ENCODE results near the gene PEX5L. TPM values are rescaled to one million over a fixed set of nuclear protein-coding genes. Genes with fewer than 3 reads are reported as not detected.

Gene PEX5L
- total RNA-seq, 1 experiment from 2014 or later, result 3.2 TPM

DNA sequence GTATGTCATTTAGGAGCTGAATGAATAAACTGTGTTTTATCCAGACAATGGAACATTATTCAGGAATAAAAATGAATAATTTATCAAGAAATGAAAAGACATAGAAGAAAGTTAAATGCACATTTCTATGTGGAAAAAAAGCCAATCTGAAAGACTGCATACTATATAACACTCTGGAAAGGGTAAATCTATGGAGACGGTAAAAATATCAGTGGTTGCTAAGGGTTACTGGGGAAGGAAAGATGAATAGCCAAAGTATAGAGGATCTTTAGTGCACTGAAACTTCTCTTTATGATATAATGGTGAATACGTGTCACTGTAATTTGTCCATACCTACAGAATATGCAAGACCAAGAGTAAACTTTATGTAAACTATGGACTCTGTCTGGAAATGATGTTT lies 46.0 kb upstream of the PEX5L start:
- Mint-ChIP-seq H3K36me3 (no peaks in the 10 kb centered on the region), H3K4me1 (peaks cover 14% of the 10 kb centered on the region), H3K27me3 (ENCODE audit: low read depth) (no peaks in the 10 kb centered on the region), H3K4me3 (no peak overlapping the region), H3K9me3 (peaks cover 5% of the 10 kb centered on the region), H3K27ac (no peak overlapping the region)
- TF ChIP-seq, protein P1, sequence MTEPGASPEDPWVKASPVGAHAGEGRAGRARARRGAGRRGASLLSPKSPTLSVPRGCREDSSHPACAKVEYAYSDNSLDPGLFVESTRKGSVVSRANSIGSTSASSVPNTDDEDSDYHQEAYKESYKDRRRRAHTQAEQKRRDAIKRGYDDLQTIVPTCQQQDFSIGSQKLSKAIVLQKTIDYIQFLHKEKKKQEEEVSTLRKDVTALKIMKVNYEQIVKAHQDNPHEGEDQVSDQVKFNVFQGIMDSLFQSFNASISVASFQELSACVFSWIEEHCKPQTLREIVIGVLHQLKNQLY (CRISPR knock-in tag; IDR thresholded peaks at IDR 0.05), result no peak
- TF ChIP-seq TP53 (CRISPR knock-in tag; IDR thresholded peaks at IDR 0.05) (no peak), NFYB (CRISPR knock-in tag; conservative IDR thresholded peaks at IDR 0.05; ENCODE audit: low read depth) (no peak), NR3C1 (CRISPR knock-in tag; conservative IDR thresholded peaks at IDR 0.05; ENCODE audit: low read depth) (no peak), TEAD1 (CRISPR knock-in tag; IDR thresholded peaks at IDR 0.05) (no peak), JAZF1 (CRISPR knock-in tag; IDR thresholded peaks at IDR 0.05) (no peak), MYBL2 (CRISPR knock-in tag; IDR thresholded peaks at IDR 0.05) (no peak), FOXK1 (CRISPR knock-in tag; IDR thresholded peaks at IDR 0.05) (no peak), PRRX2 (CRISPR knock-in tag; IDR thresholded peaks at IDR 0.05) (no peak), NR2C2 (CRISPR knock-in tag; IDR thresholded peaks at IDR 0.05) (no peak)
- TF ChIP-seq, protein P2, sequence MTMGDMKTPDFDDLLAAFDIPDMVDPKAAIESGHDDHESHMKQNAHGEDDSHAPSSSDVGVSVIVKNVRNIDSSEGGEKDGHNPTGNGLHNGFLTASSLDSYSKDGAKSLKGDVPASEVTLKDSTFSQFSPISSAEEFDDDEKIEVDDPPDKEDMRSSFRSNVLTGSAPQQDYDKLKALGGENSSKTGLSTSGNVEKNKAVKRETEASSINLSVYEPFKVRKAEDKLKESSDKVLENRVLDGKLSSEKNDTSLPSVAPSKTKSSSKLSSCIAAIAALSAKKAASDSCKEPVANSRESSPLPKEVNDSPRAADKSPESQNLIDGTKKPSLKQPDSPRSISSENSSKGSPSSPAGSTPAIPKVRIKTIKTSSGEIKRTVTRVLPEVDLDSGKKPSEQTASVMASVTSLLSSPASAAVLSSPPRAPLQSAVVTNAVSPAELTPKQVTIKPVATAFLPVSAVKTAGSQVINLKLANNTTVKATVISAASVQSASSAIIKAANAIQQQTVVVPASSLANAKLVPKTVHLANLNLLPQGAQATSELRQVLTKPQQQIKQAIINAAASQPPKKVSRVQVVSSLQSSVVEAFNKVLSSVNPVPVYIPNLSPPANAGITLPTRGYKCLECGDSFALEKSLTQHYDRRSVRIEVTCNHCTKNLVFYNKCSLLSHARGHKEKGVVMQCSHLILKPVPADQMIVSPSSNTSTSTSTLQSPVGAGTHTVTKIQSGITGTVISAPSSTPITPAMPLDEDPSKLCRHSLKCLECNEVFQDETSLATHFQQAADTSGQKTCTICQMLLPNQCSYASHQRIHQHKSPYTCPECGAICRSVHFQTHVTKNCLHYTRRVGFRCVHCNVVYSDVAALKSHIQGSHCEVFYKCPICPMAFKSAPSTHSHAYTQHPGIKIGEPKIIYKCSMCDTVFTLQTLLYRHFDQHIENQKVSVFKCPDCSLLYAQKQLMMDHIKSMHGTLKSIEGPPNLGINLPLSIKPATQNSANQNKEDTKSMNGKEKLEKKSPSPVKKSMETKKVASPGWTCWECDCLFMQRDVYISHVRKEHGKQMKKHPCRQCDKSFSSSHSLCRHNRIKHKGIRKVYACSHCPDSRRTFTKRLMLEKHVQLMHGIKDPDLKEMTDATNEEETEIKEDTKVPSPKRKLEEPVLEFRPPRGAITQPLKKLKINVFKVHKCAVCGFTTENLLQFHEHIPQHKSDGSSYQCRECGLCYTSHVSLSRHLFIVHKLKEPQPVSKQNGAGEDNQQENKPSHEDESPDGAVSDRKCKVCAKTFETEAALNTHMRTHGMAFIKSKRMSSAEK (CRISPR knock-in tag; IDR thresholded peaks at IDR 0.05; ENCODE audit: borderline replicate concordance), result no peak
- TF ChIP-seq, protein P3, sequence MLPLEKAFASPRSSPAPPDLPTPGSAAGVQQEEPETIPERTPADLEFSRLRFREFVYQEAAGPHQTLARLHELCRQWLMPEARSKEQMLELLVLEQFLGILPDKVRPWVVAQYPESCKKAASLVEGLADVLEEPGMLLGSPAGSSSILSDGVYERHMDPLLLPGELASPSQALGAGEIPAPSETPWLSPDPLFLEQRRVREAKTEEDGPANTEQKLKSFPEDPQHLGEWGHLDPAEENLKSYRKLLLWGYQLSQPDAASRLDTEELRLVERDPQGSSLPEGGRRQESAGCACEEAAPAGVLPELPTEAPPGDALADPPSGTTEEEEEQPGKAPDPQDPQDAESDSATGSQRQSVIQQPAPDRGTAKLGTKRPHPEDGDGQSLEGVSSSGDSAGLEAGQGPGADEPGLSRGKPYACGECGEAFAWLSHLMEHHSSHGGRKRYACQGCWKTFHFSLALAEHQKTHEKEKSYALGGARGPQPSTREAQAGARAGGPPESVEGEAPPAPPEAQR (CRISPR knock-in tag; IDR thresholded peaks at IDR 0.05), result no peak
- TF ChIP-seq, protein P4, sequence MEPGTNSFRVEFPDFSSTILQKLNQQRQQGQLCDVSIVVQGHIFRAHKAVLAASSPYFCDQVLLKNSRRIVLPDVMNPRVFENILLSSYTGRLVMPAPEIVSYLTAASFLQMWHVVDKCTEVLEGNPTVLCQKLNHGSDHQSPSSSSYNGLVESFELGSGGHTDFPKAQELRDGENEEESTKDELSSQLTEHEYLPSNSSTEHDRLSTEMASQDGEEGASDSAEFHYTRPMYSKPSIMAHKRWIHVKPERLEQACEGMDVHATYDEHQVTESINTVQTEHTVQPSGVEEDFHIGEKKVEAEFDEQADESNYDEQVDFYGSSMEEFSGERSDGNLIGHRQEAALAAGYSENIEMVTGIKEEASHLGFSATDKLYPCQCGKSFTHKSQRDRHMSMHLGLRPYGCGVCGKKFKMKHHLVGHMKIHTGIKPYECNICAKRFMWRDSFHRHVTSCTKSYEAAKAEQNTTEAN (CRISPR knock-in tag; IDR thresholded peaks at IDR 0.05), result no peak
- TF ChIP-seq, protein P5, sequence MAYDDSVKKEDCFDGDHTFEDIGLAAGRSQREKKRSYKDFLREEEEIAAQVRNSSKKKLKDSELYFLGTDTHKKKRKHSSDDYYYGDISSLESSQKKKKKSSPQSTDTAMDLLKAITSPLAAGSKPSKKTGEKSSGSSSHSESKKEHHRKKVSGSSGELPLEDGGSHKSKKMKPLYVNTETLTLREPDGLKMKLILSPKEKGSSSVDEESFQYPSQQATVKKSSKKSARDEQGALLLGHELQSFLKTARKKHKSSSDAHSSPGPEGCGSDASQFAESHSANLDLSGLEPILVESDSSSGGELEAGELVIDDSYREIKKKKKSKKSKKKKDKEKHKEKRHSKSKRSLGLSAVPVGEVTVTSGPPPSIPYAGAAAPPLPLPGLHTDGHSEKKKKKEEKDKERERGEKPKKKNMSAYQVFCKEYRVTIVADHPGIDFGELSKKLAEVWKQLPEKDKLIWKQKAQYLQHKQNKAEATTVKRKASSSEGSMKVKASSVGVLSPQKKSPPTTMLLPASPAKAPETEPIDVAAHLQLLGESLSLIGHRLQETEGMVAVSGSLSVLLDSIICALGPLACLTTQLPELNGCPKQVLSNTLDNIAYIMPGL (CRISPR knock-in tag; IDR thresholded peaks at IDR 0.05), result no peak
- TF ChIP-seq, protein P6, sequence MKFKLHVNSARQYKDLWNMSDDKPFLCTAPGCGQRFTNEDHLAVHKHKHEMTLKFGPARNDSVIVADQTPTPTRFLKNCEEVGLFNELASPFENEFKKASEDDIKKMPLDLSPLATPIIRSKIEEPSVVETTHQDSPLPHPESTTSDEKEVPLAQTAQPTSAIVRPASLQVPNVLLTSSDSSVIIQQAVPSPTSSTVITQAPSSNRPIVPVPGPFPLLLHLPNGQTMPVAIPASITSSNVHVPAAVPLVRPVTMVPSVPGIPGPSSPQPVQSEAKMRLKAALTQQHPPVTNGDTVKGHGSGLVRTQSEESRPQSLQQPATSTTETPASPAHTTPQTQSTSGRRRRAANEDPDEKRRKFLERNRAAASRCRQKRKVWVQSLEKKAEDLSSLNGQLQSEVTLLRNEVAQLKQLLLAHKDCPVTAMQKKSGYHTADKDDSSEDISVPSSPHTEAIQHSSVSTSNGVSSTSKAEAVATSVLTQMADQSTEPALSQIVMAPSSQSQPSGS (CRISPR knock-in tag; IDR thresholded peaks at IDR 0.05; ENCODE audit: borderline replicate concordance, low read depth), result no peak
- TF ChIP-seq, protein P7, sequence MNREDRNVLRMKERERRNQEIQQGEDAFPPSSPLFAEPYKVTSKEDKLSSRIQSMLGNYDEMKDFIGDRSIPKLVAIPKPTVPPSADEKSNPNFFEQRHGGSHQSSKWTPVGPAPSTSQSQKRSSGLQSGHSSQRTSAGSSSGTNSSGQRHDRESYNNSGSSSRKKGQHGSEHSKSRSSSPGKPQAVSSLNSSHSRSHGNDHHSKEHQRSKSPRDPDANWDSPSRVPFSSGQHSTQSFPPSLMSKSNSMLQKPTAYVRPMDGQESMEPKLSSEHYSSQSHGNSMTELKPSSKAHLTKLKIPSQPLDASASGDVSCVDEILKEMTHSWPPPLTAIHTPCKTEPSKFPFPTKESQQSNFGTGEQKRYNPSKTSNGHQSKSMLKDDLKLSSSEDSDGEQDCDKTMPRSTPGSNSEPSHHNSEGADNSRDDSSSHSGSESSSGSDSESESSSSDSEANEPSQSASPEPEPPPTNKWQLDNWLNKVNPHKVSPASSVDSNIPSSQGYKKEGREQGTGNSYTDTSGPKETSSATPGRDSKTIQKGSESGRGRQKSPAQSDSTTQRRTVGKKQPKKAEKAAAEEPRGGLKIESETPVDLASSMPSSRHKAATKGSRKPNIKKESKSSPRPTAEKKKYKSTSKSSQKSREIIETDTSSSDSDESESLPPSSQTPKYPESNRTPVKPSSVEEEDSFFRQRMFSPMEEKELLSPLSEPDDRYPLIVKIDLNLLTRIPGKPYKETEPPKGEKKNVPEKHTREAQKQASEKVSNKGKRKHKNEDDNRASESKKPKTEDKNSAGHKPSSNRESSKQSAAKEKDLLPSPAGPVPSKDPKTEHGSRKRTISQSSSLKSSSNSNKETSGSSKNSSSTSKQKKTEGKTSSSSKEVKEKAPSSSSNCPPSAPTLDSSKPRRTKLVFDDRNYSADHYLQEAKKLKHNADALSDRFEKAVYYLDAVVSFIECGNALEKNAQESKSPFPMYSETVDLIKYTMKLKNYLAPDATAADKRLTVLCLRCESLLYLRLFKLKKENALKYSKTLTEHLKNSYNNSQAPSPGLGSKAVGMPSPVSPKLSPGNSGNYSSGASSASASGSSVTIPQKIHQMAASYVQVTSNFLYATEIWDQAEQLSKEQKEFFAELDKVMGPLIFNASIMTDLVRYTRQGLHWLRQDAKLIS (CRISPR knock-in tag; IDR thresholded peaks at IDR 0.05; ENCODE audit: borderline replicate concordance), result no peak
- TF ChIP-seq, protein P8, sequence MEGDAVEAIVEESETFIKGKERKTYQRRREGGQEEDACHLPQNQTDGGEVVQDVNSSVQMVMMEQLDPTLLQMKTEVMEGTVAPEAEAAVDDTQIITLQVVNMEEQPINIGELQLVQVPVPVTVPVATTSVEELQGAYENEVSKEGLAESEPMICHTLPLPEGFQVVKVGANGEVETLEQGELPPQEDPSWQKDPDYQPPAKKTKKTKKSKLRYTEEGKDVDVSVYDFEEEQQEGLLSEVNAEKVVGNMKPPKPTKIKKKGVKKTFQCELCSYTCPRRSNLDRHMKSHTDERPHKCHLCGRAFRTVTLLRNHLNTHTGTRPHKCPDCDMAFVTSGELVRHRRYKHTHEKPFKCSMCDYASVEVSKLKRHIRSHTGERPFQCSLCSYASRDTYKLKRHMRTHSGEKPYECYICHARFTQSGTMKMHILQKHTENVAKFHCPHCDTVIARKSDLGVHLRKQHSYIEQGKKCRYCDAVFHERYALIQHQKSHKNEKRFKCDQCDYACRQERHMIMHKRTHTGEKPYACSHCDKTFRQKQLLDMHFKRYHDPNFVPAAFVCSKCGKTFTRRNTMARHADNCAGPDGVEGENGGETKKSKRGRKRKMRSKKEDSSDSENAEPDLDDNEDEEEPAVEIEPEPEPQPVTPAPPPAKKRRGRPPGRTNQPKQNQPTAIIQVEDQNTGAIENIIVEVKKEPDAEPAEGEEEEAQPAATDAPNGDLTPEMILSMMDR (IDR thresholded peaks at IDR 0.05), result no peak
- TF ChIP-seq, protein P9, sequence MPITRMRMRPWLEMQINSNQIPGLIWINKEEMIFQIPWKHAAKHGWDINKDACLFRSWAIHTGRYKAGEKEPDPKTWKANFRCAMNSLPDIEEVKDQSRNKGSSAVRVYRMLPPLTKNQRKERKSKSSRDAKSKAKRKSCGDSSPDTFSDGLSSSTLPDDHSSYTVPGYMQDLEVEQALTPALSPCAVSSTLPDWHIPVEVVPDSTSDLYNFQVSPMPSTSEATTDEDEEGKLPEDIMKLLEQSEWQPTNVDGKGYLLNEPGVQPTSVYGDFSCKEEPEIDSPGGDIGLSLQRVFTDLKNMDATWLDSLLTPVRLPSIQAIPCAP (CRISPR knock-in tag; IDR thresholded peaks at IDR 0.05), result no peak
- DNase-seq (ENCODE audit: low spot score), result no peak
- POLR2A ChIA-PET, result no interaction called here
- no peak for ATAC-seq
- CTCF ChIA-PET, result no interaction called here

All from WTC11 (cell line).